Measurements from ENCODE around the gene C3.
A peak's percentile ranks its signal among the peaks of the same experiment; 100 is the strongest.

The C3 gene

DNA sequence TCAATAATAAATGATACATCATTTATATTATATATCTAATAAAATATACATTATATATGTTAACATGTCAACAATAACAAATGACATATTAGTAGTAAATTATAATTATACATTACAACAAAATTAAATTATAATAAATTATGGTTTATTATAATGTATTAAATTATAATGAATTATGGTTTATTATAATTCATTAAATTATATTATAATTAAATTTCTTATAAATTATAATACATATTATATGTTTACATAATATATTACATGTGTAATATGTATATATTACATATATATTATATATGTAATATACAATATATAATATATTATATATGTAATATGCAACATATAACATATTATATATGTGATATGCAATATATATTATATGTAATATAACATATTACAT, 20.5 kb downstream of the C3 start:
- H3K27ac Mint-ChIP-seq, result no peak overlapping the region
- ATAC-seq (no peak), DNase-seq (ENCODE audit: low spot score in 2 of 2) (no peak)
- peaks cover 6% of the 10 kb centered on the region for H3K4me1 Mint-ChIP-seq
- no peak overlapping the region for H3K4me3 Mint-ChIP-seq
- H3K9me3 Mint-ChIP-seq, result no peaks in the 10 kb centered on the region
- H3K36me3 Mint-ChIP-seq, result no peaks in the 10 kb centered on the region

DNA sequence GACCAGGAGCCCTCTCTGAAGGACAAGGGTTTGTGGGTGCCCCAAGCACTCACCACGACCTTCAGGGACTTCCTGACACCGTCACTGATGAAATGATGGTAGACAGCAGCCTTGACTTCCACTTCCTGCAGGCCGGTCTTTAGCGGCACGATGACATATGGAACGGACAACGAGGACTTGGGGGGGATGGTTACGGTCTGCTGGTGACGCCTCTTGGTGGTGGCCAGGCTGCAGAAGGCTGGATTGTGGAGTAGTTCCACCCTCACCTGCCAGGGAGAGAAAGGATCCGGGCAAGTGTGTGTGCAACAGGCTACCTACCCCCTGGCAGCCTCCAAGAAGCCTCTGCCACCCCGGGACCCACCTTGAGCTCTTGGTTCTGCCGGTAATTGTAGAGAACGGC, 23.2 kb downstream of the C3 start:
- no peak for DNase-seq (ENCODE audit: low spot score in 2 of 2)
- H3K27ac Mint-ChIP-seq, result no peak overlapping the region
- H3K9me3 Mint-ChIP-seq, result no peaks in the 10 kb centered on the region
- H3K36me3 Mint-ChIP-seq, result no peaks in the 10 kb centered on the region
- H3K4me1 Mint-ChIP-seq, result peaks cover 14% of the 10 kb centered on the region
- no peak overlapping the region for H3K4me3 Mint-ChIP-seq
- peak; percentile 55 for ATAC-seq

DNA sequence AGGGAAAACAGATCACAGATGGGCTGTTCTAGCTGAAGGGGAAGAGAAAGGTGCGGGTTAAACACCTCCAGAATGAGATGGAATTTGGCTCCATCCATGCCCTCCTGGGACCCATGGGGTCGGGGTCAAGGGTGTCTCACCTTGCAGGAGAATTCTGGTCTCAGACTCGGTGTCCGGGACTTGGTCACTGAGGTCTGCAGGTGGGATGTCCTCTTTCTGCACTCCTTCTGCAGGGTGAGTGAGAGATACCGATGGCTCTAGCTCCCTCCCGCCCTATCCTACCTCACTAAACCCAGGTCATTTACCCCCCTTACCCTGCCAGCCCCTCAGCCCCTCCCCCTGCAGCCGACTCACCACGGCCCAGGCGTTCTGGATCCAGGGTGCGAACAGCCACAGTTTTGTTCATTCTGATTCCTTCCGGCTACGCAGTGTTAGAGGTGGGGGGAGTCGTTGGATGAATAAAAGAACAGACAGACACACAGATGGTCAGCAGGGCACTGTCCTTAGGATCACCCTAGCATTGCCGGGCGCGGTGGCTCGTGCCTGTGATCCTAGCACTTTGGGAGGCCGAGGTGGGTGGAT, 24.1 kb downstream of the C3 start:
- DNase-seq (ENCODE audit: low spot score in 2 of 2) (no peak), ATAC-seq (no peak)
- no peak overlapping the region for H3K27ac Mint-ChIP-seq
- H3K4me3 Mint-ChIP-seq, result no peak overlapping the region
- H3K36me3 Mint-ChIP-seq, result no peaks in the 10 kb centered on the region
- H3K9me3 Mint-ChIP-seq, result no peaks in the 10 kb centered on the region
- H3K4me1 Mint-ChIP-seq, result peaks cover 17% of the 10 kb centered on the region

DNA sequence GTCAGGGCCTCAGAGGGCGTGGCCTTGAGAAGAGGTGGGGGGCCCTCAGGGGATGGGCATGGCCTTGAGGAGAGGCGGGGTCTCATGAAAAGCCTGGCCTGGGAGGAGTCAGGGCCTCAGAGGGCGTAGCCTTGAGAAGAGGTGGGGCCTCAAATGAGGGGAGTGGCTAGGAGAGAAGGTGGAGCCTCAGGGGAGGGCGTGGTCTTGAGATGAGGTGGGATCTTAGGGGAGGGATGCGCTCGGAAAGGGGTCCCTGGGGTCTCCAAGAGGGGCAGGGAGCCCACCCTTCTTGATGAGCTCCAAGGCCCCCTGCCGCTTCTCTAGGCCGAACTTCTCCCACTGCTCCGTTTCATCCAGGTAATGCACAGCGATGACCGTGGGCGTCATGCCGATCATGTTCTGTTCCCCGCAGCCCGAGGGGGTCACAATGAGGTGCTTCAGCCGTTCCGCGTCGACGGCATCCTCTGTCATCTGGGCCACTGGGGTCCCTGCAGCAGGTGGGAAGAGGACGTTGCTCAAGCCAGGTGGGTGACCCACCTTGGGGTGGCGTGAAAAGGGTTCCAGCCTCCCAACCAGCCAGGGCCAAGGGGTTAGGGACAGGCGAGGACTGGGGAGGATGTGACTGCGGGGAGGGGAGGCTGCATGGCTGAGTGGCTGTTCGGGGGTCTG, 26.2 kb downstream of the C3 start:
- no peak for DNase-seq (ENCODE audit: low spot score in 2 of 2)
- Mint-ChIP-seq H3K4me1 (peaks cover 23% of the 10 kb centered on the region), H3K9me3 (no peaks in the 10 kb centered on the region), H3K27ac (no peak overlapping the region), H3K36me3 (no peaks in the 10 kb centered on the region), H3K4me3 (no peak overlapping the region)
- ATAC-seq, result peak; percentile 50

DNA sequence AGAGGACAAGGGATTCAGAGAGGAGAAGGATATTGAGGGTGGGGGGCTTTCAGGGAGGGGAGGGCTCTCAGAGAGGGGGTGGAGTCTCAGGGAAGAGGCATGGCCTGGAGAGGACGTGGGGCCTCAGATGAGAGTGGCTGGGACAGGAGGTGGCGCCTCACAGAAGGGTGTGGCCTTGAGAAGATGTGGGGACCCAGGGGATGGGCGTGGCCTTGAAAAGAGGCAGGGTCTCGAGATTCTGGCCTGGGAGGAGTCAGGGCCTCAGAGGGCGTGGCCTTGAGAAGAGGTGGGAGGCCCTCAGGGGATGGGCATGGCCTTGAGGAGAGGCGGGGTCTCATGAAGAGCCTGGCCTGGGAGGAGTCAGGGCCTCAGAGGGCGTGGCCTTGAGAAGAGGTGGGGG, 26.8 kb downstream of the C3 start:
- Mint-ChIP-seq H3K4me3 (no peak overlapping the region), H3K27ac (no peak overlapping the region), H3K9me3 (no peaks in the 10 kb centered on the region), H3K4me1 (peaks cover 29% of the 10 kb centered on the region), H3K36me3 (no peaks in the 10 kb centered on the region)
- peak; percentile 43 for ATAC-seq
- DNase-seq (ENCODE audit: low spot score in 2 of 2), result no peak

DNA sequence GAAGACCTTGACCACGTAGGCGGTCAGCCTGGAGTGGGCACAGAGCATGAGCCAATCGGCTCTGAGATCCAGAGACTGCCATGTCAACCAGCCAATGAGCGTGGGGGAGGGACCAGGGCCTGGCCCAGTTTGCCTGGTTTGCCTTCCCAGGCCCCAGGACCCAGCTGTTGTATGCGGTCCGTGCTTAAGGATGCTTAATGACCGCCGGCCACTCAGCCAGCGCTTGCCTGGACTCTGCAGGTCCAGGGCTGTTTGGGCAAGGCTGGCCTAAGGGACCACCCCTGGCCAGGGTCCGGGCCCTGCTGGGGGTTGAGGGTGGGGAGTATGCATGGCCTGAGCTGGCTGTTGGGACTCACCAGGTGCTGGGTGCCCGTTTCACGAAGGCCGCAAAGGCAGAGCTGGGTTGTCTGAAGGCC, 27.4 kb downstream of the C3 start:
- no peak overlapping the region for H3K4me3 Mint-ChIP-seq
- ATAC-seq, result no peak

DNA sequence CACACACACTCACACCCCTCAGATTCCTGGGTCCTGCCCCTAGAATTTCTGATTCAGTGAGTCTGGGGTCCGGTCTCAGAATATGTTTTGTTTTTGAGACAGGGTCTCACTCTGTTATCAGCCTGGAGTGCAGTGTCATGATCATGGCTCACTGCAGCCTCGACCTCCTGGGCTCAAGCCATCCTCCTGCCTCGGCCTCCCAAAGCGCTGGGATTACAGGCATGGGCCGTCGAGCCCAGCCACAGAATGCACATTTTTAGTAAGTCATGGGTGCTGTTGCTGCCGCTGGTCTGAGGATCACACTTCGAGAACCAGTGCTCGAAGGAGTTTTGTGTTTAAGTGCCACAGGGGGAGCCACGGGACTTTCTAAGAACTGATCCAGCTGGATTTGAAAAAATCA, 28.4 kb downstream of the C3 start:
- Mint-ChIP-seq H3K27ac (peak overlapping the region; percentile 11), H3K4me1 (peaks cover 27% of the 10 kb centered on the region), H3K36me3 (no peaks in the 10 kb centered on the region), H3K9me3 (no peaks in the 10 kb centered on the region), H3K4me3 (no peak overlapping the region)
- ATAC-seq (no peak), DNase-seq (ENCODE audit: low spot score in 2 of 2) (no peak)

More for the DNA sequence above, 27.4 kb downstream of the C3 start:
- no peak overlapping the region for H3K27ac Mint-ChIP-seq
- no peaks in the 10 kb centered on the region for H3K36me3 Mint-ChIP-seq
- peaks cover 32% of the 10 kb centered on the region for H3K4me1 Mint-ChIP-seq
- H3K9me3 Mint-ChIP-seq, result no peaks in the 10 kb centered on the region
- no peak for DNase-seq (ENCODE audit: low spot score in 2 of 2)

DNA sequence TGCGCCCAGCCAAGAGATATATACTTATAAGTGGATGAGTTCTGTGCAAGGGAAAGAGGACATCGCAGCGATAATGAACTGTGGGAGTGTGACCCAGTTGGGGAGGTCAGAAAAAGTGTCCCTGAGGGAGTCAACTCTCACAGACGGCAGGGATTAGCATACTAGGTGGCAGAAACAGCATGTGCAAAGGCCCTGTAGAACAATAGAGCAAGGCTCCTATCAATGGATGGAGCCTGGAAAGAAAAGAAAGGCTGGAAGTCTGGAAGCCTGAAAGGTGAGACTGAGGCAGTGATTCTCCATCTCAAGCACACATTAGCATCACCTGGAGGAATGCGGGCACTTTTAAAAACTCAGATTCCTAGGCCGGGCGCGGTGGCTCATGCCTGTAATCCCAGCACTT, 29.1 kb downstream of the C3 start:
- no peaks in the 10 kb centered on the region for H3K9me3 Mint-ChIP-seq
- no peak for ATAC-seq
- H3K27ac Mint-ChIP-seq, result no peak overlapping the region
- no peak for DNase-seq (ENCODE audit: low spot score in 2 of 2)
- H3K4me1 Mint-ChIP-seq, result peaks cover 26% of the 10 kb centered on the region
- no peaks in the 10 kb centered on the region for H3K36me3 Mint-ChIP-seq
- H3K4me3 Mint-ChIP-seq, result no peak overlapping the region

DNA sequence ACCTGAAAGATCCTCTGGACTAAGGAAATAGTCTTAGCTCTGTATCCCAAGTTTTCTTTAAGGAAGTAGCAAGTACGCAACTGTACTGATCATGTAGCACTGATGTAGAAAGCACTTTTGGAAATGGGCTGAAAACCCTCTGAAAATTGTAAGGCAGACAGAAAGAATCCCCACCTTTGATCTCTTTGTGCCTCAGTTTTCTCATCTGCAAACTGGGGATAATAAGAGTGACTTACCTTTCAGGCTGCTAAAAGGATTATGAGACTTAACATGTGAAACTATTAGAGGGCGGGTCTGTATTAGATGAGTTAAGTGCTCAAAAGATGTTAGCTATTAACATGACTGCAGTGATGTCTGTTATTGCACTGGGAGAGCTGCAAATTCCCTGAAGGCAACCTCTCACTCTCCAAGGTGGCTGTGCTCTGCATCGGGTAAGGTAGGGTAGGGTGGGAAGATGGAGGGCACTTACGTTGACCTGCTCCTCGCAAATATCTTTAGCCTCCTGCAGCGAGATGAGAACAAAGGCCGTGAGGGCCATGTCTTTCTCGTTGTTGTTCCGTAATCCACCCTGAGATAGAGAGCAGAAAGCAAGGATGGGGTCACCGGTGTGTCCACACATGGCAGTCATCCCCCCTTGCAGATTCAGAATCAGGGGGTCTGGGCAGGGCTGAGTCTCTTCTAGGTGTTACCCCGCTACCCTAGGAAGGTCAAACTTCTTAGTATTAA, 30.1 kb downstream of the C3 start:
- no peak overlapping the region for H3K4me3 Mint-ChIP-seq
- H3K9me3 Mint-ChIP-seq, result no peaks in the 10 kb centered on the region
- ATAC-seq (no peak), DNase-seq (ENCODE audit: low spot score in 2 of 2) (no peak)
- H3K4me1 Mint-ChIP-seq, result peaks cover 26% of the 10 kb centered on the region
- no peaks in the 10 kb centered on the region for H3K36me3 Mint-ChIP-seq
- H3K27ac Mint-ChIP-seq, result no peak overlapping the region

DNA sequence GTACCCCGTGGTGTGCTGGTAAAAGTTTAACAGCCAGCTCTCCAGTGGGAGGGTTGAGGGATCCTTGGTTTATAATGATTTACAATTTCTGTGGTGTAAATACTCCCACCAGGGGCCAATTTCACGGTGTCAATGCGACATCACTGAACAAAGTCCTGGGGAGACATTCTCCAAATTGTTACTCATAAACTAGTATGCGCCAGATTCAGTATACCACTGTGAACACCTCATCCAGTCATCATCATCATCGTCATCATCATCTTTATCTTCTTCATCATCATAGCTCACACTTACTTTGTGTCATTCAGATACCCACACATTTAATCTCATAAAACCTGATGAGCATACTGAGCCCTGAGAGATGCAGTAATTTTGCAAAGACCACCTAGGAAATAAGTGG, 33.3 kb downstream of the C3 start:
- Mint-ChIP-seq H3K4me3 (no peak overlapping the region), H3K36me3 (no peaks in the 10 kb centered on the region), H3K27ac (no peak overlapping the region), H3K9me3 (no peaks in the 10 kb centered on the region), H3K4me1 (peaks cover 30% of the 10 kb centered on the region)
- peak; percentile 80 for ATAC-seq
- no peak for DNase-seq (ENCODE audit: low spot score in 2 of 2)

DNA sequence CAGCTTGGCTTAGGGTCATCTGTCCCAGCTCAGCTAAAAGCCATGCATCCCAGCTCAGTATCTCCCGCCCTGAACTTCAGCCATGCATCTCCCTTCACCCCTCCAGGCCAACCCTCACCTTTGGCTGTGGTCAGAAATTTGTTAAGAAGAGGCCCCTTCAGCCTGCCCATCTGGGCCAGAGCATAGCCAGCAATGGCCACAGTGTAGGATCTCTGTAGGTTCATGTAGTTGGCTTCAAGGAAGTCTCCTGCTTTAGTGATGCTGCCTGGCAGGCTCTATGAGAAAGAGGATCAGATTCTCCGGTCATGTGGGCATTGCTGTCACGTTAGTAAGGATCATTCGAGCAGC, 33.8 kb downstream of the C3 start:
- no peaks in the 10 kb centered on the region for H3K36me3 Mint-ChIP-seq
- H3K27ac Mint-ChIP-seq, result no peak overlapping the region
- no peaks in the 10 kb centered on the region for H3K9me3 Mint-ChIP-seq
- peaks cover 29% of the 10 kb centered on the region for H3K4me1 Mint-ChIP-seq
- H3K4me3 Mint-ChIP-seq, result no peak overlapping the region
- DNase-seq (ENCODE audit: low spot score in 2 of 2), result no peak
- no peak for ATAC-seq

DNA sequence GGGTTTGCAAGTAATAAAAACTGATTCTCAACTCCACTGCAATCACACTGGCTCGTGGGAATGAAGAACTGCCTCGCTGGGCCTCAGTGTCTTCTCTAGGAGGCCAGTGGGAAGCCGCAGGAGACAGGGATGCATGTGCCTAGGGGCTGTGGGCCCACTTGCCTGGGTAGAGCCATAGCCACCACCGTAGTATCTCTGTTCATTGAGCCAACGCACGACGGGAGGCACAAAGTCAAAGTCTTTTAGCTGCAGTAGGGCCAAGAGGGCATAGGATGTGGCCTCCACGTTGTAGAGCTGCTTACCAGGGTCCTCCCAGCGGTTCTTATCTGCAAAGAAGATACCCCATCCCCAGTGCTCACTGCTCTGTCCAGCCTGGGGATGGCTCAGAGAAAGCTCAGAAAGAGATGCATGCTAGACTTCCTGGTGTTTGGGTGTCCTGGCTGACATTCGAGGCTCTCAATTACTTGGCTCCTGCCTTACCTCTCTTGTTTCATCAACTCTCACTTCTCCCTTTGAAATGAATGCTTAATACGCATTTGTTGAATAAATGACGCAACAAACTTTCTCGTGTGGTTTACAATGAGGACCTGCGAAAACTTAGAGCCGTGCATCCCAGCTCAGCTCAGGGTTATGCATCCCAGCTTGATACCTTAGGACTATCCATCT, 34.4 kb downstream of the C3 start:
- DNase-seq (ENCODE audit: low spot score in 2 of 2) (no peak), ATAC-seq (no peak)
- peaks cover 29% of the 10 kb centered on the region for H3K4me1 Mint-ChIP-seq
- H3K4me3 Mint-ChIP-seq, result no peak overlapping the region
- no peaks in the 10 kb centered on the region for H3K9me3 Mint-ChIP-seq
- H3K27ac Mint-ChIP-seq, result no peak overlapping the region
- no peaks in the 10 kb centered on the region for H3K36me3 Mint-ChIP-seq

DNA sequence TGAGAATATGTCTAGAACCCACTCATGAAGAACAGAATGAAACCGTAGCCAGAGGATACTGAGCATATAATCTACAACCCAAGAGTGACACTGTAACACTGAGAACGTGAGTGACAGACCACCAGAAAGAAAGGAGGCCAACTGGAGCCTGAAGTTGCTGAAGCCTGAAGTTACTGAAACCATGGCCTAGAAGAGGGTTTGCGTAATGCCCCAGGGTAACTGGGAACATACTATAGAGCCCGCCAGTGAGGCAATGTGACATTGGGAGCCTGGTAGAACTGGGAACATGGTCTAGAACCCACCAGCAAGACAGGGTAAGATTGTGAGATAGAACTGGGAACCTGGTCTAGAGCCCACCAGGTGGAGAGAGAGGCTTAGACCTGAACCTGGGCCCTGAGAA, 35.0 kb downstream of the C3 start:
- DNase-seq (ENCODE audit: low spot score in 2 of 2), result no peak
- H3K4me1 Mint-ChIP-seq, result peaks cover 33% of the 10 kb centered on the region
- H3K4me3 Mint-ChIP-seq, result no peak overlapping the region
- no peaks in the 10 kb centered on the region for H3K36me3 Mint-ChIP-seq
- no peak for ATAC-seq
- H3K27ac Mint-ChIP-seq, result peak overlapping the region; percentile 72
- H3K9me3 Mint-ChIP-seq, result no peaks in the 10 kb centered on the region

DNA sequence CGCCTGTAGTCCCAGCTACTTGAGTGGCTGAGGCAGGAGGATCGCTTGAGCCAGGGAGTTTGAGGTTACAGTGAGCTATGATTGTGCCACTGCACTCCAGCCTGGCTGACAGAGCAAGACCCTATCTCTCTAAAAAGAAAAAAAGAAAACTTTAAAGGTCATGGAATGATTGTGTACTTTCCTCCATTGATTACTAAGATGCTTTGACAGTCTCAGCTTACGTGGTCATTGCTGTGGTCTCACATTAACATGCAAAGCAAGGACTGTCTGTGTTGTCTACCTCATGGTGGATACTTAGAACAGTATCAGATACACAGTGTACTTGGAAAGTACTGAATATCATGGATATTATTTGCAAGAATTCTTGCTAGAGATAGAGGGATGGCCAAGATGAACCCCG, 36.5 kb downstream of the C3 start:
- peak overlapping the region; percentile 72 for H3K27ac Mint-ChIP-seq
- no peaks in the 10 kb centered on the region for H3K9me3 Mint-ChIP-seq
- H3K4me1 Mint-ChIP-seq, result peaks cover 40% of the 10 kb centered on the region
- peaks cover 3% of the 10 kb centered on the region for H3K36me3 Mint-ChIP-seq
- DNase-seq (ENCODE audit: low spot score in 2 of 2), result no peak
- ATAC-seq, result peak; percentile 77
- H3K4me3 Mint-ChIP-seq, result no peak overlapping the region

DNA sequence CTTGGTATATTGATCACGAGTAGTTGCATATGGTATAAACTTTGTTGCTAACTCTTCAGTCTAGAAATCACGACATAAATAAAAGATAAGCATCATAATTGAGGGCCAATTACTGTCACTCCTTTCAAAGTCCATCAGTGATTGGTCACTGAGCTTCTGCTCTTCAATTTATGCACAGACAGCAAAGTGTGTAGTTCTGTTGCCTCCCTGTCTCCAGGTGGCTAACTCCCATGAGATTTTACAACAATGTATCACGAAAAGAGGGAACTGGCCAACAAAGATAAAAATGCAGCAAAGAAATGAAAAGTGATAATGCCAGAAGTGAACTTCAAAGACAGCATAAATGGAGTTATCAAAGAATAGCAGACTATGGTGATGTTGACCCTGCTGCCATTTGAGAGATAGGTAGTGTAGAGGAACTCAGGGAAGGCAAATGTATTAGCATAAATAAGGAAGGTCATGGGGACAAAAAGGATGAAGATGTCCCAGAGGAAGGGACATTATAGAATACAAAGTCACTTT, 37.8 kb downstream of the C3 start:
- Mint-ChIP-seq H3K9me3 (peaks cover 2% of the 10 kb centered on the region), H3K4me1 (peaks cover 46% of the 10 kb centered on the region), H3K4me3 (no peak overlapping the region), H3K27ac (no peak overlapping the region), H3K36me3 (peaks cover 9% of the 10 kb centered on the region)
- DNase-seq (ENCODE audit: low spot score in 2 of 2) (no peak), ATAC-seq (no peak)
